Measurements from ENCODE around the gene SYT1. TPM values are rescaled to one million over a fixed set of nuclear protein-coding genes. Genes with fewer than 3 reads are reported as not detected.

The SYT1 gene
- total and polyA plus RNA-seq, 2 of the 8 experiments (the other 6 are each of a cell fraction or from before 2014, with no cell fraction given), result 11.0 to 34.6 TPM

DNA sequence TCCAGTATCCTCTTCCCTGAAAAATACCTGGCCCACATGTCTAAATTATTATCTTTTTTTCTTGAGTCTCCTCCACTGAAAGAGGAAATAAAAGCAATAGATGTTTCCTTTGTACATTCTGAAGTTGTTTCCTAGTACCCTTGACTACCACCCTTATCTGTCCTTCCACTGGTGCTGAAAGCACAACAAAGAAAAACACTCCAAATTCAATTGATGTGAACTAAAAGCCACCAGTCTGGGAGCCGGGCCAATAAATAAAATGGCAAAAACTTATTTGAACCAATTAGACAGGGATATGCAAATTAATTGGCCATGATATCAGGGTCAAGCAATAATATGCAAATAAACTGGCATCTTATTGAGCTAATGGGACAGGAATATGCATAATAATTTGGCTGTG is 495.7 kb downstream of the SYT1 start:
- Histone ChIP-seq H2BK5ac (ENCODE audit: low read depth, low read length) (no peak overlapping the region), H3K56ac (replicated peaks; ENCODE audit: insufficient read length, low read depth, low read length) (no peak overlapping the region), H2BK120ac (replicated peaks; ENCODE audit: low read depth, low read length) (no peak overlapping the region), H3K23me2 (ENCODE audit: low read depth, low read length) (no peaks in the 10 kb centered on the region), H3K36me3 (ENCODE audit: control insufficient read depth in 2 of 4, insufficient read depth in 4 of 4, low read length in 3 of 4) (no peaks in the 10 kb centered on the region), H3K14ac (ENCODE audit: insufficient read length) (no peak overlapping the region), H3K27ac (ENCODE audit: low read depth, low read length) (no peak overlapping the region), H4K20me1 (replicated peaks in 1 of 2; ENCODE audit: control insufficient read depth in 1 of 2, insufficient read depth in 2 of 2, low read length in 2 of 2) (no peaks in the 10 kb centered on the region), H3K4me1 (replicated peaks in 1 of 4; ENCODE audit: control insufficient read depth in 3 of 4, insufficient read depth in 4 of 4, low read length in 3 of 4) (peaks cover 0 to 4% (median 0%) of the 10 kb centered on the region in 4 experiments; a peak in 1 of 7 replicates), H3K9ac (replicated peaks in 1 of 4; ENCODE audit: extremely low read depth in 1 of 4, low read depth in 3 of 4, low read length in 3 of 4) (no peak overlapping the region), H2AFZ (ENCODE audit: low read length) (no peak overlapping the region), H3K79me2 (ENCODE audit: control insufficient read depth in 1 of 2, insufficient read depth in 2 of 2, low read length in 2 of 2) (no peaks in the 10 kb centered on the region), H4K8ac (ENCODE audit: extremely low read depth, insufficient read depth, low read length) (no peak overlapping the region), H2BK12ac (ENCODE audit: low read depth, low read length) (no peak overlapping the region), H4K5ac (ENCODE audit: insufficient read length, low read depth, low read length) (no peak overlapping the region), H3K79me1 (ENCODE audit: low read depth, low read length) (no peaks in the 10 kb centered on the region), H3K4me3 (ENCODE audit: extremely low read depth in 1 of 4, insufficient read depth in 2 of 4, low read depth in 3 of 4, low read length in 4 of 4) (no peak overlapping the region), H3K4ac (replicated peaks; ENCODE audit: insufficient read length, low read depth, low read length) (no peak overlapping the region), H2BK20ac (ENCODE audit: low read length) (no peak overlapping the region), H2BK15ac (ENCODE audit: low read length) (no peak overlapping the region), H3K27me3 (replicated peaks in 1 of 4; ENCODE audit: control insufficient read depth in 3 of 4, extremely low read depth in 1 of 4, insufficient read depth in 3 of 4, low read length in 3 of 4) (peaks cover 0 to 1% (median 0%) of the 10 kb centered on the region in 4 experiments; a peak in 1 of 7 replicates), H3K18ac (ENCODE audit: extremely low read depth, low read length) (no peak overlapping the region), H3K23ac (ENCODE audit: insufficient read length) (no peak overlapping the region), H2AK5ac (ENCODE audit: low read depth, low read length) (no peak overlapping the region), H3K9me3 (ENCODE audit: insufficient read depth in 2 of 2, low read depth in 1 of 2, low read length in 1 of 2) (no peaks in the 10 kb centered on the region), H3K4me2 (ENCODE audit: insufficient read depth in 1 of 2, low read depth in 2 of 2, low read length in 2 of 2) (no peak overlapping the region), H4K91ac (replicated peaks; ENCODE audit: insufficient read length, low read length) (no peak overlapping the region)
- POLR2A ChIA-PET (ENCODE audit: partially characterized antibody), result interaction anchor here (0.8 kb wide), 1 partner anchor 41 kb away, joined by 3 read pairs; no protein-coding TSS in a partner anchor
- CTCF ChIA-PET (ENCODE audit: partially characterized antibody), result interaction anchor here (0.8 to 3.0 kb wide), 3 partner anchors 10 to 402 kb away, joined by 3 to 13 read pairs (median 13); no protein-coding TSS in a partner anchor
- WGBS, 2 experiments (ENCODE audit: extremely low coverage in 1 of 2, insufficient coverage in 1 of 2, insufficient read length in 1 of 2, insufficient replicate concordance in 2 of 2, low coverage in 1 of 2, low lambda C conversion rate in 2 of 2, missing lambda C conversion rate in 1 of 2), result 95% methylated on average over 1 of the region's 1 CpG; no CpG with 5 or more reads in 1 of the 2 experiments
- TF ChIP-seq SRF (IDR thresholded peaks at IDR 0.05; ENCODE audit: low read depth, low read length), result no peak
- no peak for TF ChIP-seq CTBP2 (IDR thresholded peaks at IDR 0.05; ENCODE audit: borderline replicate concordance, insufficient read depth, insufficient read length, low read length)
- TF ChIP-seq POU5F1 (IDR thresholded peaks at IDR 0.05; ENCODE audit: low read depth, low read length), result no peak
- TF ChIP-seq TAF7 (optimal IDR thresholded peaks at IDR 0.05; ENCODE audit: borderline replicate concordance, low read depth, low read length), result no peak
- TF ChIP-seq POLR2A (IDR thresholded peaks at IDR 0.05; ENCODE audit: control extremely low read depth in 1 of 2, low read depth in 2 of 2, low read length in 2 of 2), result no peak
- DNase-seq (ENCODE audit: low read depth in 1 of 2, low spot score in 2 of 2), result no peak
- no peak for FAIRE-seq

Measured in H1 (cell line).